B cell (primary cell): Measurements from ENCODE around the gene FOXO1. TPM values are rescaled to one million over a fixed set of nuclear protein-coding genes. Genes with fewer than 3 reads are reported as not detected.

ENCODE experiments used
- ATAC-seq: fragments of 200-7000 bp; cut with Tn5 transposase; one replicate; pipeline ENCODE4 v1.10.0; 2021; ENCODE audit warnings: low read depth, mild to moderate bottlenecking, moderate number of reproducible peaks, moderate library complexity
- CTCF ChIA-PET: fragments of 350-600 bp; sonication (Branson Sonifier 250); formaldehyde crosslinking; loops from one replicate; lab custom pipeline; 2021; ENCODE audit warnings: antibody characterized with exemption, inconsistent platforms; lab: Charles Lee
- POLR2A ChIA-PET: fragments of 350-600 bp; sonication (Branson Sonifier 250); formaldehyde crosslinking; loops from one replicate; lab custom pipeline; 2021; ENCODE audit warnings: antibody characterized with exemption; lab: Charles Lee
- DNase-seq: peaks from one replicate; pipeline ENCODE4 v3.0.0; 2013
- H2AFZ ChIP-seq: 2 replicates; pipeline ENCODE4 v1.6.1; 2012; ENCODE audit warnings: mild to moderate bottlenecking, low read depth, low read length; ENCODE audit not compliant: insufficient read depth, poor library complexity, severe bottlenecking
- H3K27ac ChIP-seq, 2 donors: 1 replicate in 1 of 2; 2 replicates in 1 of 2; pipeline ENCODE4 v1.5.1; 2012 to 2013; ENCODE audit warnings: low read length in 2 of 2, mild to moderate bottlenecking in 2 of 2, moderate library complexity in 1 of 2
- H3K27me3 ChIP-seq, 4 experiments: fragments of 200-600 bp in 1 of 4; sonication (generic) in 1 of 4; replicated peaks in 1 of 4; 1 replicate in 2 of 4; 2 replicates in 2 of 4; pipeline versions ENCODE4 v1.6.1 to v1.7.0; 2013 to 2016; ENCODE audit warnings: low read length in 3 of 4, mild to moderate bottlenecking in 2 of 4, mixed read lengths in 1 of 4, moderate library complexity in 1 of 4; ENCODE audit not compliant: insufficient read depth in 4 of 4, control insufficient read depth in 3 of 4; ENCODE audit errors: control extremely low read depth in 1 of 4
- H3K36me3 ChIP-seq, 2 experiments: replicated peaks in 1 of 2; 1 replicate in 1 of 2; 2 replicates in 1 of 2; pipeline versions ENCODE4 v1.6.1 to v1.7.1; 2013; ENCODE audit warnings: low read length in 1 of 2; ENCODE audit not compliant: insufficient read depth in 2 of 2, control insufficient read depth in 1 of 2; ENCODE audit errors: control extremely low read depth in 1 of 2, extremely low read depth in 1 of 2
- H3K4me1 ChIP-seq, 2 donors: fragments of 200-600 bp in 1 of 2; sonication (generic) in 1 of 2; 1 replicate in 1 of 2; 2 replicates in 1 of 2; pipeline versions ENCODE4 v1.5.1 to v1.6.1; 2013 to 2017; ENCODE audit warnings: low read length in 2 of 2; ENCODE audit not compliant: control insufficient read depth in 2 of 2, insufficient read depth in 2 of 2
- H3K4me2 ChIP-seq: replicated peaks from 2 replicates; pipeline ENCODE3; 2012; ENCODE audit warnings: mild to moderate bottlenecking, low read depth, low read length; ENCODE audit not compliant: poor library complexity, severe bottlenecking
- H3K4me3 ChIP-seq, 5 experiments: fragments of 200-600 bp in 1 of 5; sonication (generic) in 1 of 5; 1 replicate in 3 of 5; 2 replicates in 2 of 5; pipeline versions ENCODE4 v1.5.1 to v1.7.0; 2011 to 2016; ENCODE audit warnings: low read length in 4 of 5, mild to moderate bottlenecking in 4 of 5, low read depth in 2 of 5, control low read depth in 1 of 5, moderate library complexity in 1 of 5; ENCODE audit not compliant: insufficient read depth in 1 of 5; ENCODE audit errors: control extremely low read depth in 1 of 5, extremely low read depth in 1 of 5
- H3K79me2 ChIP-seq: fragments of 200-600 bp; sonication (generic); one replicate; pipeline ENCODE4 v1.6.0; 2016; ENCODE audit warnings: low read length; ENCODE audit not compliant: control insufficient read depth, insufficient read depth
- H3K9ac ChIP-seq: fragments of 200-600 bp; sonication (generic); 2 replicates; pipeline ENCODE4 v1.6.1; 2017; ENCODE audit warnings: mild to moderate bottlenecking, low read length, moderate library complexity
- H3K9me3 ChIP-seq, 3 donors: one replicate each; pipeline versions ENCODE4 v1.6.1 to v1.7.1; 2013; ENCODE audit warnings: low read length in 2 of 3; ENCODE audit not compliant: control insufficient read depth in 2 of 3, insufficient read depth in 1 of 3; ENCODE audit errors: control extremely low read depth in 1 of 3
- H4K20me1 ChIP-seq: 2 replicates; pipeline ENCODE4 v1.6.0; 2012; ENCODE audit warnings: mild to moderate bottlenecking, low read length; ENCODE audit not compliant: insufficient read depth, control insufficient read depth, poor library complexity, severe bottlenecking
- H3K27ac Mint-ChIP-seq: one replicate; pipeline ENCODE4 v1.8.0; 2021; ENCODE audit warnings: mixed read lengths
- H3K27me3 Mint-ChIP-seq: one replicate; pipeline ENCODE4 v1.8.0; 2021; ENCODE audit warnings: mixed read lengths
- H3K4me1 Mint-ChIP-seq: one replicate; pipeline ENCODE4 v1.8.0; 2021; ENCODE audit warnings: mixed read lengths
- H3K4me3 Mint-ChIP-seq: one replicate; pipeline ENCODE4 v1.8.0; 2021; ENCODE audit warnings: mixed read lengths
- H3K9me3 Mint-ChIP-seq: one replicate; pipeline ENCODE4 v1.8.0; 2022; ENCODE audit warnings: mixed read lengths; ENCODE audit not compliant: insufficient read depth
- EZH2 ChIP-seq: IDR thresholded peaks from 2 replicates; pipeline ENCODE4 v1.6.1; 2012; ENCODE audit warnings: borderline replicate concordance, low read depth, mild to moderate bottlenecking, moderate library complexity, low read length; ENCODE audit not compliant: insufficient read depth, poor library complexity, severe bottlenecking
- WGBS: methylation state at CpG from one replicate; pipeline ENCODE4 v1.1.5; 2013; ENCODE audit warnings: missing lambda C conversion rate; ENCODE audit not compliant: insufficient coverage; 5-methylcytosine and 5-hydroxymethylcytosine counted together
- intact Hi-C: fragments of 100-400 bp; cut with micrococcal nuclease; formaldehyde crosslinking; loops from one replicate; pipeline ENCODE4 v1.10.0; 2022
- polyA plus RNA-seq: library from polyadenylated mRNA; depleted of rRNA; stranded (reverse); fragments of >200 nt; gene quantifications from 2 replicates; pipeline ENCODE4 v1.2.3, GENCODE V29; 2012
- total RNA-seq, 2 donors: library from RNA; stranded (reverse); fragments of 120-200 nt in 1 of 2; gene quantifications; 1 replicate in 1 of 2; 2 replicates in 1 of 2; pipeline versions ENCODE4 v1.2.3 to v1.2.4, GENCODE V29; 2013 to 2022
- TF ChIP-seq, protein P1 (sequence below): fragments of 200-600 bp; IDR thresholded peaks from one replicate; pipeline ENCODE4 v1.8.0; 2022; ENCODE audit warnings: antibody characterized with exemption, mild to moderate bottlenecking

Gene FOXO1
- total and polyA plus RNA-seq, 2 donors (not counting 1 experiment from before 2014, with no cell fraction given), result 22.8 to 77.9 TPM

DNA sequence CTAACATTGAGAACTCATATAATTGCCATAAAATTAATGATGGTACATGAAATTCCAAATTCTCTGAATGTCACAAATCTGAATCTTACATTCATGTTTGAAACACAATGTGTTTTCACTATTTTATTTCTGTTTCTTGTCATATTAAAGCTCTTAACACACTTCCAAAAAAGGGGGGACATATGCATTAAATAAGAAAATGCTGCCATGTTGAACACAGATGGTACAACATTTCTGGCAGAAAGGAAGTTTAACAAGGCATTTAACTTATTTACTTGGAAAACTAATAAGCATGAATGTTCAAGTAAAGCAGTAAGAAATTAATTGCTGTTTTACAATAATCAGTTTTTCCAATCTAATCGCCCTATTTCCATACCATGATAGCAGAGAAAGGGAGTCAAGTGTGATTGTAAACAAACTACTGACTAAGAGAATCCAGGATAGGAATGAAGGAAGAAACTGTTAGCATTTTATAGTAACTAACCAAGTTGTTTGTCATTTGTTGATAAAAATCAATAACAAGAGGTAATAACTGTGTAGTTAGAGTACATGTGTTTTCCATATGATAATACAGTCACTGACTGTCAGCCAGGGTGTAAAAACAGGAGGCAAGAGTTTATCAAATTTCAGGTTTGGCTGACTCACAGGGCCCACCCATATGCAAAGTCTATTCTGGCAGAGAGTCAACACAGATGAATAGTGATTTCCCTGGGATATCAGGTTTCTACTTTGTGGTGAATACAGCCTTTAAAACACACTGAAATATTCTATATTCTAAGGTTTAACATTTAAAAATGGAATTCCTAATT is 5.7 kb upstream of the FOXO1 start:
- DNase-seq (no peak), ATAC-seq (no peak)
- intact Hi-C loops, result no loop called here
- Histone ChIP-seq H3K9me3 (no peaks in the 10 kb centered on the region), H3K4me1 (peaks cover 17 to 18% of the 10 kb centered on the region in 2 donors), H3K4me3 (no peak overlapping the region), H3K27me3 (no peaks in the 10 kb centered on the region), H3K79me2 (peaks cover 22% of the 10 kb centered on the region), H3K36me3 (no peaks in the 10 kb centered on the region), H3K27ac (no peak overlapping the region), H3K4me2 (no peak overlapping the region), H4K20me1 (peaks cover 5% of the 10 kb centered on the region), H3K9ac (no peak overlapping the region), H2AFZ (no peak overlapping the region)
- POLR2A ChIA-PET, result no interaction called here
- Mint-ChIP-seq H3K27me3 (no peaks in the 10 kb centered on the region), H3K4me1 (peaks cover 25% of the 10 kb centered on the region), H3K9me3 (no peaks in the 10 kb centered on the region), H3K4me3 (no peak overlapping the region), H3K27ac (no peak overlapping the region)
- CTCF ChIA-PET, result interaction anchor here (0.6 to 2.7 kb wide), 5 partner anchors 10 to 729 kb away, joined by 4 to 20 read pairs (median 5); no protein-coding TSS in a partner anchor
- WGBS, result no CpG with 5 or more reads among the region's 1 CpG
- TF ChIP-seq, protein P1, sequence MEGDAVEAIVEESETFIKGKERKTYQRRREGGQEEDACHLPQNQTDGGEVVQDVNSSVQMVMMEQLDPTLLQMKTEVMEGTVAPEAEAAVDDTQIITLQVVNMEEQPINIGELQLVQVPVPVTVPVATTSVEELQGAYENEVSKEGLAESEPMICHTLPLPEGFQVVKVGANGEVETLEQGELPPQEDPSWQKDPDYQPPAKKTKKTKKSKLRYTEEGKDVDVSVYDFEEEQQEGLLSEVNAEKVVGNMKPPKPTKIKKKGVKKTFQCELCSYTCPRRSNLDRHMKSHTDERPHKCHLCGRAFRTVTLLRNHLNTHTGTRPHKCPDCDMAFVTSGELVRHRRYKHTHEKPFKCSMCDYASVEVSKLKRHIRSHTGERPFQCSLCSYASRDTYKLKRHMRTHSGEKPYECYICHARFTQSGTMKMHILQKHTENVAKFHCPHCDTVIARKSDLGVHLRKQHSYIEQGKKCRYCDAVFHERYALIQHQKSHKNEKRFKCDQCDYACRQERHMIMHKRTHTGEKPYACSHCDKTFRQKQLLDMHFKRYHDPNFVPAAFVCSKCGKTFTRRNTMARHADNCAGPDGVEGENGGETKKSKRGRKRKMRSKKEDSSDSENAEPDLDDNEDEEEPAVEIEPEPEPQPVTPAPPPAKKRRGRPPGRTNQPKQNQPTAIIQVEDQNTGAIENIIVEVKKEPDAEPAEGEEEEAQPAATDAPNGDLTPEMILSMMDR, result no peak
- no peak for TF ChIP-seq EZH2

DNA sequence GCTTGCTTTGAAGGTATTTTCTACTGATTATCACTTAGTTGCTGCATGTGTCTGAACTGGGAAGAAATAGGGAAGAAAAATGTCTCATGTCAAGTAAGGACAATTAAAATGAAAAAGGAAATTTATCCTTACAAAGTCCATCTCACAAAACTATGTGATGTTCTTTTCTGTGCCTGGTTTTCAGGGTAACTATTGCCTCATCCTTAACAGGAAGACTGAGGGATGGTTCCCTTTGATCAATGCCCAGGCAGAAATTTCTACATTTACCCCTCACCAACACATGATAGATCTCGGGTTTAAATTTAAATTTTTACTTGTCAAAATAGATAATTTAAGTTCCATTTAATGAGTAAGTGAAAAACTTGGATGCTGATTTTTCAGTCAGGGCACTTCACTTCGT is 3.9 kb upstream of the FOXO1 start:
- no CpG with 5 or more reads among the region's 2 CpGs for WGBS
- H3K4me3 ChIP-seq, result no peak overlapping the region
- ChIA-PET POLR2A (no interaction called here), CTCF (interaction anchor here (3.2 kb wide), 1 partner anchor 601 kb away, joined by 27 read pairs; no protein-coding TSS in a partner anchor)
- Mint-ChIP-seq H3K4me1 (peaks cover 25% of the 10 kb centered on the region), H3K27ac (no peak overlapping the region), H3K9me3 (no peaks in the 10 kb centered on the region), H3K27me3 (no peaks in the 10 kb centered on the region), H3K4me3 (no peak overlapping the region)
- DNase-seq (no peak), ATAC-seq (no peak)
- H3K9ac ChIP-seq, result no peak overlapping the region
- intact Hi-C loops, result no loop called here
- H3K36me3 ChIP-seq, result no peaks in the 10 kb centered on the region
- H3K4me1 ChIP-seq, result peaks cover 17 to 18% of the 10 kb centered on the region in 2 donors
- no peak for TF ChIP-seq EZH2
- TF ChIP-seq, protein P1, result no peak
- no peak overlapping the region for H3K27ac ChIP-seq
- peaks cover 12% of the 10 kb centered on the region for H4K20me1 ChIP-seq
- no peaks in the 10 kb centered on the region for H3K9me3 ChIP-seq
- H2AFZ ChIP-seq, result no peak overlapping the region
- H3K4me2 ChIP-seq, result no peak overlapping the region
- peaks cover 36% of the 10 kb centered on the region for H3K79me2 ChIP-seq
- no peaks in the 10 kb centered on the region for H3K27me3 ChIP-seq
